Prostate gland (tissue), 2 donors: Measurements from ENCODE around the gene SMIM30. TPM values are rescaled to one million over a fixed set of nuclear protein-coding genes. Genes with fewer than 3 reads are reported as not detected.

Source experiments
- DNase-seq: peaks from one replicate; pipeline ENCODE4 v3.0.0-alpha.2; 2019; ENCODE audit warnings: low spot score
- H3K27ac ChIP-seq, 2 donors: fragments of 200-600 bp; sonication (generic); 2 replicates each; pipeline ENCODE4 v1.5.1; 2017 to 2019
- H3K27me3 ChIP-seq: fragments of 200-600 bp; sonication (generic); replicated peaks from 2 replicates; pipeline ENCODE4 v1.5.1; 2019; ENCODE audit not compliant: insufficient read depth
- H3K36me3 ChIP-seq, 2 donors: fragments of 200-600 bp; sonication (generic); 1 replicate in 1 of 2; 2 replicates in 1 of 2; pipeline versions ENCODE4 v1.5.1 to v1.8.1; 2017 to 2019
- H3K4me1 ChIP-seq: fragments of 200-600 bp; sonication (generic); replicated peaks from 2 replicates; pipeline ENCODE4 v1.5.1; 2019
- H3K4me3 ChIP-seq, 2 donors: fragments of 200-600 bp; sonication (generic); 2 replicates each; pipeline ENCODE4 v1.5.1; 2017 to 2019
- H3K9me3 ChIP-seq: fragments of 200-600 bp; sonication (generic); 2 replicates; pipeline ENCODE4 v1.5.1; 2017
- POLR2A ChIP-seq: fragments of 450-650 bp; IDR thresholded peaks from one replicate; pipeline ENCODE4 v1.6.1; 2016; ENCODE audit warnings: antibody characterized with exemption, mild to moderate bottlenecking
- POLR2AphosphoS5 ChIP-seq: sonication (generic); formaldehyde crosslinking; IDR thresholded peaks from one replicate; pipeline ENCODE4 v1.6.1; 2017; ENCODE audit warnings: antibody characterized with exemption
- WGBS: methylation state at CpG from one replicate; pipeline ENCODE4 v1.1.5; 2018; 5-methylcytosine and 5-hydroxymethylcytosine counted together
- intact Hi-C: fragments of 100-400 bp; cut with DNase I; formaldehyde crosslinking; loops from one replicate; pipeline ENCODE4 v1.14.2; 2022
- total RNA-seq, 2 donors: library from RNA; depleted of rRNA; stranded (reverse); fragments of >200 nt; gene quantifications; one replicate each; pipeline ENCODE4 v1.1.0, GENCODE V29; 2016
- TF ChIP-seq, protein P1 (sequence below), 4 experiments: fragments of 200-600 bp in 2 of 4; fragments of 450-650 bp in 2 of 4; sonication (generic) in 2 of 4; IDR thresholded peaks; 1 replicate in 3 of 4; 2 replicates in 1 of 4; pipeline ENCODE4 v1.5.1; 2016 to 2019; ENCODE audit warnings: antibody characterized with exemption in 4 of 4, mild to moderate bottlenecking in 2 of 4, moderate library complexity in 2 of 4

Gene SMIM30
- total RNA-seq, 2 donors from 2014 or later: 28.2 to 47.4 TPM

DNA sequence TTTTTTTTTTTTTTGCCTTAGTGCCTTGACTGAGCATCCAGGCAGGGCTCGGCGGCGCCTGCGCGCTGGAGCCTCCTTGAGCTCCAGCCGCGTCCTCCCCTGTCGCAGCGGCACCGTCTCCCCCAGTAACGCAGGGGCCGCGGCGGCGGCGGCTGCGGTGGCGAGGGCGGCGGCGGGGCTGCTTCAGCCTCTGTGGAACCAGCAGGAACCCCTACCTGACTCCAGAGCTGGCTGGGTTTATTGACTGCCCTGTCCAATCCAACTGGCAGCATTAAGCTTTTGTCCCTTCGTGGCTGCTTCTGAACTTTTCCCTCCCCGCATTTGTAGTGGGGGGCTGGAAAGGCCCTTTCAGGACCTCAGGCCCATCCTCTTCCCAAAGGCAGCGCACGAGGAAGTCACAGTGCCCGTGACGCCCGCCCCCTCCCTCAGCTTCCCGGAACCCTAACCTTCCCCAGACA, 31.9 kb downstream of the SMIM30 start, which contains the start of gene GPR85:
GPR85 (minus strand) TSS at position 397 of the 458 bp plus-strand sequence. CDS start 2,106 bp downstream, outside the sequence.
- H3K4me3 ChIP-seq: peak within 1 kb of the TSS; percentile 10 to 31
- TF ChIP-seq POLR2A: peak; percentile 23
- no peak for TF ChIP-seq POLR2AphosphoS5
- peak within 1 kb of the TSS in 1 of 2 donors; percentile 12 for H3K27ac ChIP-seq
- no peaks in the 10 kb centered on the region for H3K36me3 ChIP-seq
- WGBS: under 1% methylated on average over 29 of the region's 29 CpGs
- no peaks in the 10 kb centered on the region for H3K27me3 ChIP-seq
- no peaks in the 10 kb centered on the region for H3K4me1 ChIP-seq
- H3K9me3 ChIP-seq: no peaks in the 10 kb centered on the region
- peak; percentile 37 for DNase-seq
- intact Hi-C loops: no loop called here

DNA sequence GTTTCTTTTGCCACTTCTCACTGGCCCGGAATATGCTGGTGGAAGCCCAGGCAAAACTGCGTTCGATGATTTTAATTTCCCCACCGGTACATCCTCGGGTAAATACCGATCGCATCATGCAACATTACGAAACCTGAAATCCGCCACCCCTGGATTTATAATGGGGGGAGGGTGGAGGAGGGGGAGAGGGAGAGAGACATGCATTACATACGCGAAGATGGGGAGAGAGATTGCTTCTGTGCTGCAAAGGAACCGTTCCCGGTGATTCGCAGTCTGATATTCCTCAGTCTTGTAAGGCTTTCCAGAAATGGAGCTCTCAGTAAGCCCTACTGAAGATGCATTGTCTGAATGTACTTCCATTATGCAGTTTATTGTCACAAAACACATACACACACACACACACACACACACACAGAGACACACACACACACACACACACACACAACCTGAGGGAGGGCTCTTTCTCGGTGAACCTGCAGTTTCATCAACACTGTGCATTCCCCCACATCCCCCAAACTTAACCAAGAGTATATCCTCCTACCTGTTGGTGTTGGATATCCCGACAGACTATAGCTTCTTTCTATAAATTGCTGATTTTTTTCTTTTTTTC, 32.5 kb downstream of the SMIM30 start:
- intact Hi-C loops: no loop called here
- H3K4me3 ChIP-seq: peak overlapping the region in 1 of 2 donors; percentile 0
- no peaks in the 10 kb centered on the region for H3K9me3 ChIP-seq
- no peak for DNase-seq
- no peak for TF ChIP-seq POLR2AphosphoS5
- TF ChIP-seq, protein P1, sequence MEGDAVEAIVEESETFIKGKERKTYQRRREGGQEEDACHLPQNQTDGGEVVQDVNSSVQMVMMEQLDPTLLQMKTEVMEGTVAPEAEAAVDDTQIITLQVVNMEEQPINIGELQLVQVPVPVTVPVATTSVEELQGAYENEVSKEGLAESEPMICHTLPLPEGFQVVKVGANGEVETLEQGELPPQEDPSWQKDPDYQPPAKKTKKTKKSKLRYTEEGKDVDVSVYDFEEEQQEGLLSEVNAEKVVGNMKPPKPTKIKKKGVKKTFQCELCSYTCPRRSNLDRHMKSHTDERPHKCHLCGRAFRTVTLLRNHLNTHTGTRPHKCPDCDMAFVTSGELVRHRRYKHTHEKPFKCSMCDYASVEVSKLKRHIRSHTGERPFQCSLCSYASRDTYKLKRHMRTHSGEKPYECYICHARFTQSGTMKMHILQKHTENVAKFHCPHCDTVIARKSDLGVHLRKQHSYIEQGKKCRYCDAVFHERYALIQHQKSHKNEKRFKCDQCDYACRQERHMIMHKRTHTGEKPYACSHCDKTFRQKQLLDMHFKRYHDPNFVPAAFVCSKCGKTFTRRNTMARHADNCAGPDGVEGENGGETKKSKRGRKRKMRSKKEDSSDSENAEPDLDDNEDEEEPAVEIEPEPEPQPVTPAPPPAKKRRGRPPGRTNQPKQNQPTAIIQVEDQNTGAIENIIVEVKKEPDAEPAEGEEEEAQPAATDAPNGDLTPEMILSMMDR (IDR thresholded peaks at IDR 0.05): no peak
- no peak for TF ChIP-seq POLR2A
- no peaks in the 10 kb centered on the region for H3K27me3 ChIP-seq
- no peak overlapping the region for H3K27ac ChIP-seq
- H3K36me3 ChIP-seq: no peaks in the 10 kb centered on the region
- WGBS: 29% methylated on average over 16 of the region's 16 CpGs
- H3K4me1 ChIP-seq: no peaks in the 10 kb centered on the region

GRCh38 chr7:113084496-113085172, 33.7 kb downstream of the SMIM30 start:
- DNase-seq: no peak
- WGBS: 87% methylated on average over 4 of the region's 4 CpGs
- Histone ChIP-seq H3K27me3 (no peaks in the 10 kb centered on the region), H3K36me3 (no peaks in the 10 kb centered on the region), H3K4me3 (no peak overlapping the region), H3K4me1 (no peaks in the 10 kb centered on the region), H3K27ac (no peak overlapping the region), H3K9me3 (no peaks in the 10 kb centered on the region)
- no peak for TF ChIP-seq POLR2AphosphoS5
- TF ChIP-seq POLR2A: no peak
- TF ChIP-seq, protein P1 (IDR thresholded peaks at IDR 0.05): no peak
- intact Hi-C loops: no loop called here

DNA sequence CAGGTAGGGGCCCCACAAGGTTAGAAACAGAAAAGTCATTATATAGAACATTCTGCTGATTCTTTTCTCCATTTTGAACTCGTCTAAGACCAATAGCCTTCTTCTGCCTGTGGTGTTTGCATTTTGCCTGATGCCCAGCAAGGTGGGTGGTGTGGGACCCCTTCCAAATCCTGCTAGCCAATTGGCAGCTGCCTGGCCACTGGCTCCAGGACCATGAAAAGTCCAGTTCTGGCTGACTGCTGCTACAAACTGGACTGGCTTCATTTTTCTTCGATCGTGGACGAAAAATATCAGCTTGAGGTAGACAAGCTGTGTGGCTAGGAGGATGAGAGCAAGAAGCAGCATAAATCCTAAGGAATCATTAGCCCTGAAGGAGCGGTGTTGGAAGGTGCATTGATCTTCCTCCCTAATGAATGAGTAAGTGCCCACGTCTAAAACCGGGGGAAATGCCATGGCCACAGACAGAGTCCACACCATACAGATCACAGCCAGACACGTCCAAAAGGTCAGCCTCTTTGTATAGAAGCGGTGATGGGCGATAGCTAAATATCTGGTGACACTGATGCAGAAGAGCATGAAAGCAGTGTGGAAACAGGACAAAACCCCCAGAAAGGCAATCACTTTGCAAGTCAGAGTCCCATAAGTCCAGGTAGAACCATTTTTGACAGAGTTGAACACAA, 34.4 kb downstream of the SMIM30 start:
- no peaks in the 10 kb centered on the region for H3K9me3 ChIP-seq
- TF ChIP-seq POLR2A (no peak), POLR2AphosphoS5 (no peak)
- TF ChIP-seq, protein P1 (IDR thresholded peaks at IDR 0.05): no peak
- no peak overlapping the region for H3K4me3 ChIP-seq
- H3K27ac ChIP-seq: no peak overlapping the region
- intact Hi-C loops: no loop called here
- 85% methylated on average over 10 of the region's 10 CpGs for WGBS
- H3K36me3 ChIP-seq: no peaks in the 10 kb centered on the region
- no peaks in the 10 kb centered on the region for H3K27me3 ChIP-seq
- DNase-seq: no peak
- no peaks in the 10 kb centered on the region for H3K4me1 ChIP-seq

GRCh38 chr7:113083132-113083815, 35.1 kb downstream of the SMIM30 start:
- H3K4me3 ChIP-seq: no peak overlapping the region
- WGBS: 67% methylated on average over 1 of the region's 1 CpG
- TF ChIP-seq, protein P1 (IDR thresholded peaks at IDR 0.05): no peak
- intact Hi-C loops: no loop called here
- no peak overlapping the region for H3K27ac ChIP-seq
- no peaks in the 10 kb centered on the region for H3K4me1 ChIP-seq
- H3K9me3 ChIP-seq: no peaks in the 10 kb centered on the region
- H3K27me3 ChIP-seq: no peaks in the 10 kb centered on the region
- H3K36me3 ChIP-seq: no peaks in the 10 kb centered on the region
- no peak for DNase-seq
